Measurements from ENCODE around the gene ULK4. TPM values are rescaled to one million over a fixed set of nuclear protein-coding genes. Genes with fewer than 3 reads are reported as not detected.
"Not testable (repeated sequence)": the region's sequence is repeated elsewhere in the genome, so short reads cannot be mapped to it uniquely, and the experiment has no call there.

Gene ULK4
- polyA plus RNA-seq, 1 donor, result 2.4 TPM

GRCh38 chr3:41293169-41293681, 668.7 kb downstream of the ULK4 start:
- no peak for DNase-seq

DNA sequence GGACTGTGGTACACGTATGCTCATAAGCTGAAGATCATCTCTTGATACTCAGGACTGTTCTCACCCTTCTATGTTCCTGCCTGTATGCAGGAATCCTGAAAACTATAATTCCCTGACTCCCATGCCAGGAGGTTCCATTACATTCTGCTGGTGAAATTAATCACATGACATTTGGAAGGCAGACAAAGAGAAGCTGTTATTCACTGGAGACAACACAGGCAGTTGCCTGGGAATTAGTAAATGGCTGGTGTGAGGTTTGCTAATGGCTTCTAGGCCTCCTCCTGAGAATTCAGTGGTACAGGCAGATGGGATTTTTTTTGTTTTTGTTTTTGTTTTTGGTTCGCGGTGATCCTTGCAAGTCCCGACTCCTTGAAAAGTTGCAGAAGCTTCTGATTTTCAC, 671.2 kb downstream of the ULK4 start:
- no peak for DNase-seq

DNA sequence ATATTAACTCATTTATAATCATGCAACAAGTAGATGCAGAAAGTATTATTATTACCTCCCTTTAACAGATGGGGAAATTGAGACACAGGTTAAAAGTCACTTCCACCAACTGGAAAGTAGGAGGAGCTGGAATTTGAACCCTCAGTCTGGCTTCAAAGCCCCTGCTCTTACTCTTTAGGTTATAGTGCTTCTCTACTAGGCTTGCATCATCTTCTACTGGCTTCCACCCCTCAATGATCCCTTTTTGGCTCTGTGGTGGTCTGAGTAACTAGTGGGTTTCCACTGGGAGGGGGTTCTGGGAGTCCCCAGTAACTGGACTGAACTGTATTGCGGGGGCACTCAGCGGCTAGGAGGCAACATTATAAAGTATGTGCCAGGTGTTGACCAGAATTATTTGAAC, 671.6 kb downstream of the ULK4 start:
- DNase-seq, result no peak

GRCh38 chr3:41288785-41289184, 673.1 kb downstream of the ULK4 start:
- DNase-seq, result no peak

DNA sequence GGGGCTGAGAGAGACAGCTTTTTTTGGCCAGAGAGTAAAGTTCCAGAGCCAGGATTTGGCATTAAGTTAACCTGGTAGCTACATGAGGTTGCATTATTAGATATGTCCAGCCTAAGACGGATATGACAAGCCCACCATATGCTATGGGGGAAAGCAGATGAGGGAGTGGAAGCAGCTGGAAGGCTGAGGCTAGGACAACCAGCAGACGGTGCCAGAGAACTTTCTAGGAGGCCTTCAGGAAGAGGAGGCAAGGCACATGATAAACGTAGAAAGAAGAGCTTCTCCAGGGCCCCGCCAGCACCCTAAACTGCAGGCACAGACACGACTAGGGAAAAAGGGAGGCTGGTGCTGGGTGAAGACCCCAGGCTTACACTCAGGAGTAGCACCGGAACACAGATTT, 675.6 kb downstream of the ULK4 start:
- DNase-seq, result no peak

GRCh38 chr3:41284934-41285333, 677.0 kb downstream of the ULK4 start:
- DNase-seq, result not testable (repeated sequence)

DNA sequence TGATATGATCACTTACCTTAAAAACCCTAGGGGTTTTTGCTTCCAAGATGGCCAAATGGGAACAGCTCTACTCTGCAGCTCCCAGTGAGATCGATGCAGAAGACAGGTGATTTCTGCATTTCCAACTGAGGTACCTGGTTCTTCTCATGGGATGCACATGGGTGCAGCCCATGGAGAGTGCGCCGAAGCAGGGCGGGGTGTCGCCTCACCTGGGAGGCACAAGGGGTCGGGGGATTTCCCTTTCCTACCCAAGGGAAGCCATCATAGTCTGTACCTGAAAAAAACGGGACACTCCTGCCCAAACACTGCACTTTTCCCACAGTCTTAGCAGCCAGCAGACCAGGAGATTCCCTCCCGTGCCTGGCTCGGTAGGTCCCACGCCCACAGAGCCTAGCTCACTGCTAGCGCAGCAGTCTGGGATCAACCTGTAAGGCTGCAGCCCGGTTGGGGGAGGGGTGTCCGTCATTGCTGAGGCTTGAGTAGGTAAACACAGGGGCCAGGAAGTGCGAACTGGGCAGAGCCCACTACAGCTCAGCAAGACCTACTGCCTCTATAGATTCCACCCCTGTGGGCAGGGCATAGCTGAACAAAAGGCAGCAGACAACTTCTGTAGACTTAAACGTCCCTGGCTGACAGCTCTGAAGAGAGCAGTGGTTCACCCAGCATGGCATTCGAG, 684.0 kb downstream of the ULK4 start:
- DNase-seq, result no peak

- no peak for DNase-seq
Observed at GRCh38 chr3:41276191-41276590, 685.7 kb downstream of the ULK4 start.

DNA sequence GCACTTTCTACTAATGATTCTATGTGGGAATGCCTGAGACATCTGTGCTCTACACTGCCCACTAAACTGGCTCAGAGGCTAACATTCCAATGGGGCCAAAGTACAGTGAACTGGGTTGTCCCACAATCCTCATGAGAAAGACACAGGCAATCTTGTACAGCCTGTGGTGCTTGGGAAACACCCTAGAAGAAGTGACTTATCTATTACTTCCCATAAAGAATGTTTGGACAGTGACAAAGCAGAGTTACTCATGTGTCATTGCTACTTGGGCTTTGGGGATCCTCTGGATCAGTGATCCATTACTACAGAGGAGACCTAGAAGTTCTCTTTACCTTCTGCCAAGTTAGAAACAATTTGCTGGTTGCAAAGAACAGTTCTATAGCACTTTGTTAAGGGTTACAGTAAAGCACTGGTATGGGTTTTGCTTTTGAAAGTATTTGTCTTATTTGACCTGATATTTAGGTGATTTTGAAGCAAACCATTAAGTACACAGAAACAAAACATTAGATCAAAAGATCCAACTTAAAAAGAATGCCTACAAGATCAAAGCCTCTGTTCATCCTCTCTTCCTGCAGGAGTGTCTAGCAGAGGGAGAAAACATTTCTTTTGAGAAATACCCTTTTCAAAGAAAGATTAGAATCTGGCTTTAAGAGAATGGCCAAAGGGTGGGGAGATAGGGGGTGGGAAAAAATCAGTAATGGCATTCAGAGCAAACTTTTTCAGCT, 686.8 kb downstream of the ULK4 start:
- no peak for DNase-seq

- DNase-seq, result no peak
Observed at GRCh38 chr3:41272667-41273066, 689.2 kb downstream of the ULK4 start.

- DNase-seq, result no peak
Observed at GRCh38 chr3:41267975-41268640, 693.8 kb downstream of the ULK4 start.

- DNase-seq, result no peak
Observed at GRCh38 chr3:41265823-41266273, 696.1 kb downstream of the ULK4 start.

GRCh38 chr3:41265011-41265545, 696.8 kb downstream of the ULK4 start:
- no peak for DNase-seq

DNA sequence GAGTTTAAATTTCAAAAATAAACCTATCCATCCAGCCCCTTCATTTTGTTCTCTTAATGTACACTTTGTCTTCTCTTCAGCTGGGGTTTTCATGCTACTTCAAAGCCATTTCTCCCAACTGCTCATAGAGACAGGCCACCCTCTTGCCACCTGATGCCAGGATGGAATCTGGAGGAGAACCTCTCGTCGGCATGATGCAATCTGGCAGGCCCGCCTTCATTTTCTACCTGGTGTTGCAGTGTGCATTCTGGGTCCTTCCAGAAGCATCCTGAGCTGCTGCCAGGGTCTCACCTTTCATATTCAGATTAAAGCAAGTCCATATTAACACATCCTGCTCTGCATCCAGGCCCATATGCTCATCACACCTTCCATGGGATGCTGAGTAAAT, 701.8 kb downstream of the ULK4 start:
- no peak for DNase-seq

DNA sequence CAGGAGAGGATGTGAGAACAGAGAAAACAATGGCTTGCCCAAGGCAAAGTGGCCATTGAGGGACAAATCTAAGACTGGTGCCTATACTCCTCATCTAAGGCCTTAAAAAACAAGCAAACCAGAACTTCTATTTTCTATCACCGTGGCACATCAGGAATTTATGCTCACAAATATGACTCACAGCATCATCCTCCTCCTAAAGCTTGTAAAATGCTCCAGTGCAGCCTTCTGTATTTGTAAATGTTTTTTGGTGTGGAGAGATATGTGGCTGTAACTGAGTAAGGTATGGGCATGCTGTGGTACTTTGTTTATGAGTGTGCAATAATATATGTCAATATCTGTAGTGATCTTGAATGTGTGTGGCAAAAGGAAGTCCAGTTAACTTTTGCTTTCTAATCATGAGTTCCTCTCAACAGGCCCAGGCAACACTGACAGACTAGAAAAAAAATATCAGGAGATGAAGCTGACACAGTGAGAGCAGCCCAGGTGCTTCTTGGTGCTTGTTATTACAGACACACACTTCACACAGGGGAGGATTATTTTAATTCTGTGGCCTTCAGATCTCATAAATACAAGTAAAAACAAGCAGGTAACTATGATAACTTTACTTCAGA, 702.3 kb downstream of the ULK4 start:
- no peak for DNase-seq

DNA sequence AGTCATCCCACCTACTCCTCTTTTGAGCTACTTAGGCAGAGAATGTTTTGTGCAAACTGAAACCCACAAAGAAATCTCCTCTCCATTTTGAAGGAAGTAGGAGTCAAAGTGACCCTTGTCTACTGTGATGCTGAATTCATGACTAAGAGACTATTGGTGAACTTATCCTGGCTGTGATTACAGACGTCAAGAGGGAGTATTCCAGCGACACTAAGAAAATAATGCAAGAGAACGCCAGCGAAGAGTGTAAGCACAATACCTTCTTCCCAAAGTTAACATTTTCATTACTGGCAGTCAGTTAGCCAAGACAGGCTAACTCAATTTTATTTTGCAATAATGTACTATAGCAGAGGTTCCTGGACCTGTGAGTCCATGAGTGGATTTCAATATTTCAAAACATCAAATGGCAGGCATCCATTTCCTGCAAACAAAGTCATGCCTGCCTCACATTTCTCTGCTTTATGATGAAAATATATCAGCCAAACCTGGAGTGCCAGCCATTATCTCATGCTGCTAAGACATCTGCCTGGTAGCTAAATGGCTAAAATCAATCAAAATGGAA, 703.6 kb downstream of the ULK4 start:
- no peak for DNase-seq

- no peak for DNase-seq
Observed at GRCh38 chr3:41251593-41251992, 710.3 kb downstream of the ULK4 start.

- DNase-seq, result no peak
Observed at GRCh38 chr3:41250825-41251224, 711.1 kb downstream of the ULK4 start.

- no peak for DNase-seq
Observed at GRCh38 chr3:41249318-41249717, 712.6 kb downstream of the ULK4 start.

DNA sequence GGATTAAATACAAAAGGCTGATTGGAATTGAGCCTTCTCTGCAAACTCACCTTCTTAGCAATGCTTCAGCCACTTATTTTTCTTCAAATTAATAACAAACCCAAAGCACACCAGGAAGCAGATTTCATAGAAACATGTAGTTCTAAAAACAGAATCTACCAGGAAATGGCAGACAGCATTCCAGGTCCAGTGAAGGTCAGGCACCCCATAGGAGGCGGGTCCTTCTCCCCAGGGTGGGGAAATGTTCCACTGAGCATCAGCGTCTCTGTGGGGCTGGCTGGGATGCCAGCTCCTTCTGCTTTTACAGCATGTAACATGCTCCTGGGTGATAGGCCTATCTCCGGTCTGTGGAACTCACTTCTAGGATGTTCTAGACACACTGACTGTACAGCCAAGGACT, 713.4 kb downstream of the ULK4 start:
- no peak for DNase-seq

GRCh38 chr3:41247055-41248004, 714.6 kb downstream of the ULK4 start:
- no peak for DNase-seq

Data from hindlimb muscle (tissue), 1 donor.